Measurements from ENCODE around the gene KIF7.

The KIF7 gene

DNA sequence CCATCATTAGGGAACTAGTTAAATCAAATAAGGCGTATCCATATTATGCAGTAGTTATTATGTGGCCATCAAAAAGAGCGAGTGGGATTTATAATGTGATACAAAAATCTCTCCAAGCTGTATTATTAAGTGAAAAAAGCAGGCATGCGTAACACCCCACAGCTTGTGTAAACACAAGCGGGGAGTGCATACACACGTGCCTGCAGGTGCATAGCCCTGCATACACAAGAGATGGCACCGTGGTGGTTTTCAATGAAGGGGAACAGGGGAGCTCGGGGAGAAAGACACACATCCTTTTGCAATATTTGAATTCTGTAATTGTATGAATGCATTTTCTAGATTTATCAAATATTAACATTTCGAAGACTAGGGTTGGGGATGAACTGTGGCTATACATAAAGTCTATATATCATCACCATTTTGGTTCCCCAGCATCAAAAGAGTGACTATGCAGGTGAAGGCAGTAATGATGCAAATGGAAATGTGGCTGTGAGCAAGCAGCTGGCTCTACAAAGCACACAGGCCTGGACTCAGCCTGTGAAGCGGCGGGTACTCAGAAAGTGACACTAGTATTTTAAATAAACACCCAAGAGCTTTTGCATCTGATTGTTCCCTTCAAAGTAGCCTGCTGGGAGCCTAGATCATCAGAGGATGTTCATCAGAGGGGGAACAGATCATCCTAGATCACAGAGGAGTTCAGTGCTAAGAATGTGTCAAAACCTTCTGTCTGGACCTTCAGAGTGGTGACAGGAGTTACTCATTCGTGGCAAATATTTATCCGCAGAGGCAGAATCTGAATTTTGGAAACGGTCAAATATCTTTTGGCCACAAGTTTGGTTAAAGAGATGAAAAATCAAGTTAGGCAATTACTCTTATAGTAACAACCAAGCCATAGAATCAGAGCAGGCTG lies 9.4 kb upstream of the KIF7 start:
- Histone ChIP-seq H4K20me1 (ENCODE audit: insufficient read depth, low read length) (no peaks in the 10 kb centered on the region), H3K27ac (ENCODE audit: low read length) (no peak overlapping the region), H3K79me2 (ENCODE audit: insufficient read depth, low read length) (no peaks in the 10 kb centered on the region), H3K27me3 (ENCODE audit: insufficient read depth, low read length, poor library complexity) (peaks cover 11% of the 10 kb centered on the region), H3K9ac (ENCODE audit: low read depth, low read length) (no peak overlapping the region), H3K36me3 (ENCODE audit: insufficient read depth, low read length) (no peaks in the 10 kb centered on the region), H3K4me3 (ENCODE audit: low read depth in 1 of 2, low read length in 2 of 2) (no peak overlapping the region), H2AFZ (ENCODE audit: low read depth, low read length) (no peak overlapping the region), H3K9me3 (ENCODE audit: insufficient read depth, low read length, severe bottlenecking) (no peaks in the 10 kb centered on the region), H3K4me1 (ENCODE audit: insufficient read depth, low read length) (no peaks in the 10 kb centered on the region), H3K4me2 (ENCODE audit: insufficient read depth, low read length) (no peak overlapping the region)
- DNase-seq: no peak
- ATAC-seq (ENCODE audit: insufficient read depth, low read depth): no peak
- no peak for TF ChIP-seq CTCF (IDR thresholded peaks at IDR 0.05; ENCODE audit: borderline replicate concordance, extremely low read depth, low read length, poor library complexity, severe bottlenecking)

- H4K20me1 ChIP-seq (ENCODE audit: insufficient read depth, low read length): no peaks in the 10 kb centered on the region
- no peaks in the 10 kb centered on the region for H3K4me1 ChIP-seq (ENCODE audit: insufficient read depth, low read length)
- H3K27ac ChIP-seq (ENCODE audit: low read length): no peak overlapping the region
- no peaks in the 10 kb centered on the region for H3K9me3 ChIP-seq (ENCODE audit: insufficient read depth, low read length, severe bottlenecking)
- DNase-seq (no peak), ATAC-seq (ENCODE audit: insufficient read depth, low read depth) (no peak)
- no peak overlapping the region for H3K4me2 ChIP-seq (ENCODE audit: insufficient read depth, low read length)
- H3K9ac ChIP-seq (ENCODE audit: low read depth, low read length): no peak overlapping the region
- H3K4me3 ChIP-seq (ENCODE audit: low read depth in 1 of 2, low read length in 2 of 2): no peak overlapping the region
- H3K79me2 ChIP-seq (ENCODE audit: insufficient read depth, low read length): no peaks in the 10 kb centered on the region
- peaks cover 11% of the 10 kb centered on the region for H3K27me3 ChIP-seq (ENCODE audit: insufficient read depth, low read length, poor library complexity)
- TF ChIP-seq EZH2 (IDR thresholded peaks at IDR 0.05; ENCODE audit: borderline replicate concordance, low read depth, low read length, severe bottlenecking) (no peak), CTCF (IDR thresholded peaks at IDR 0.05; ENCODE audit: borderline replicate concordance, extremely low read depth, low read length, poor library complexity, severe bottlenecking) (no peak)
- no peaks in the 10 kb centered on the region for H3K36me3 ChIP-seq (ENCODE audit: insufficient read depth, low read length)
- H2AFZ ChIP-seq (ENCODE audit: low read depth, low read length): no peak overlapping the region
These were observed 7.8 kb upstream of the KIF7 start for GRCh38 chr15:89662893-89663626.

DNA sequence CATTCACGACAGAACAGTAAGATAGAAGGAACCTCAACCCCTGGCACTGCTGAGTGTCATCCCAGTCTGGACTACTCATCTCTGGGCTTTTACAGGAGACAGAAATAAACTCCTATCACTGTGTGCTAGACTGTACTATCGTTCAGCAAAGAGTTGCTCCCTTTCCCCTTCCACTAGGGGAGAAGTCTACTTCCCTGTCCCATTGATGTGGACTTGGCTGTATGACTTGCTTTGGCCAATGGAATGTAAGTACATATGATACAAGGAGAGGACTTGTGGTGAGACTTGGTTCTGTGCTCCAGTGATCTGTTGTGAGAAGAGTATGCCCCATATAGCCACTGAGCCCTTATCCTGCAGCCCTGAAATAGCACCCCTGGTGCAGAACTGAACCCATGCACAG lies 5.3 kb upstream of the KIF7 start:
- Histone ChIP-seq H3K9me3 (ENCODE audit: insufficient read depth, low read length, severe bottlenecking) (no peaks in the 10 kb centered on the region), H2AFZ (ENCODE audit: low read depth, low read length) (no peak overlapping the region), H3K36me3 (ENCODE audit: insufficient read depth, low read length) (no peaks in the 10 kb centered on the region), H3K79me2 (ENCODE audit: insufficient read depth, low read length) (no peaks in the 10 kb centered on the region), H3K27ac (ENCODE audit: low read length) (no peak overlapping the region), H3K27me3 (ENCODE audit: insufficient read depth, low read length, poor library complexity) (peaks cover 25% of the 10 kb centered on the region), H3K9ac (ENCODE audit: low read depth, low read length) (no peak overlapping the region), H3K4me3 (ENCODE audit: low read depth in 1 of 2, low read length in 2 of 2) (no peak overlapping the region), H3K4me1 (ENCODE audit: insufficient read depth, low read length) (peaks cover 2% of the 10 kb centered on the region; the same call in 1 of the 2 replicates), H4K20me1 (ENCODE audit: insufficient read depth, low read length) (no peaks in the 10 kb centered on the region), H3K4me2 (ENCODE audit: insufficient read depth, low read length) (no peak overlapping the region)
- ATAC-seq (ENCODE audit: insufficient read depth, low read depth): no peak
- no peak for DNase-seq
- TF ChIP-seq CTCF (IDR thresholded peaks at IDR 0.05; ENCODE audit: borderline replicate concordance, extremely low read depth, low read length, poor library complexity, severe bottlenecking) (no peak), EZH2 (IDR thresholded peaks at IDR 0.05; ENCODE audit: borderline replicate concordance, low read depth, low read length, severe bottlenecking) (no peak)

Data from DND-41 (cell line).